Measurements from ENCODE around the gene RYR2.

- TF ChIP-seq CREB5 (CRISPR knock-in tag; IDR thresholded peaks at IDR 0.05; ENCODE audit: low read depth), result no peak
- TF ChIP-seq GLIS3 (CRISPR knock-in tag; IDR thresholded peaks at IDR 0.05), result no peak
- TF ChIP-seq ZNF70 (CRISPR knock-in tag; IDR thresholded peaks at IDR 0.05), result no peak
- TF ChIP-seq RARB (CRISPR knock-in tag; IDR thresholded peaks at IDR 0.05), result no peak
- TF ChIP-seq PATZ1 (CRISPR knock-in tag; IDR thresholded peaks at IDR 0.05; ENCODE audit: borderline replicate concordance), result no peak
- no peak for TF ChIP-seq ISL1 (CRISPR knock-in tag; IDR thresholded peaks at IDR 0.05)
- no peak for TF ChIP-seq OSR1 (CRISPR knock-in tag; IDR thresholded peaks at IDR 0.05)
- no peak for TF ChIP-seq ZFP30 (CRISPR knock-in tag; IDR thresholded peaks at IDR 0.05)
- no peak for TF ChIP-seq ESRRG (CRISPR knock-in tag; IDR thresholded peaks at IDR 0.05)
- no peak for TF ChIP-seq ARNTL (CRISPR knock-in tag; IDR thresholded peaks at IDR 0.05; ENCODE audit: borderline replicate concordance, low read depth)
- no peak for TF ChIP-seq CSDC2 (CRISPR knock-in tag; IDR thresholded peaks at IDR 0.05)
- TF ChIP-seq TCF4 (CRISPR knock-in tag; IDR thresholded peaks at IDR 0.05; ENCODE audit: borderline replicate concordance), result no peak
- TF ChIP-seq TSHZ2 (CRISPR knock-in tag; IDR thresholded peaks at IDR 0.05), result no peak
- no peak for TF ChIP-seq SNAI2 (CRISPR knock-in tag; IDR thresholded peaks at IDR 0.05)
Observed at GRCh38 chr1:237769916-237770315, 727.9 kb downstream of the RYR2 start.
